Hematopoietic multipotent progenitor cell treated with erythropoietin and hydrocortisone succinate and interleukin-3 and kit ligand, for 17 days (in vitro differentiated cells): ENCODE results near the gene SRRT.

Experiments
- DNase-seq: peaks from one replicate; pipeline ENCODE4 v3.0.0-alpha.2; 2015; ENCODE audit warnings: low spot score

SRRT gene

DNA sequence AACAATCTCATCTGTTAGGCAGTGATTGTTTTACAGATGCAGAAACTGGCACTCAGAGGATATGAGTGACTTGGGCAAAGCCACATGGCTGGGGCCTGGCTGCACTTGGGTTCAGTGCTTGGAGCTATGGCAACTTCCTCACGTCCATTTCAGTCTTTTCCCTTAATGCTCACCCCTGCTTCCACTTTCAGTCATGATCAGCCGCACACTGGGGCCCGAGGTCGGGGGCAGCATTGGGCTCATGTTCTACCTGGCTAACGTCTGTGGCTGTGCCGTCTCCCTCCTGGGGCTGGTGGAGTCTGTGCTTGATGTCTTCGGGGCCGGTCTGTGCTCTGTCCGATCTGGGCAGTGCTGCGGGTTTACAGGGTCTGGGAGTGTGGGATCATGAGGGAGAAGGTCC is 19.4 kb upstream of the SRRT start:
- DNase-seq = no peak

DNA sequence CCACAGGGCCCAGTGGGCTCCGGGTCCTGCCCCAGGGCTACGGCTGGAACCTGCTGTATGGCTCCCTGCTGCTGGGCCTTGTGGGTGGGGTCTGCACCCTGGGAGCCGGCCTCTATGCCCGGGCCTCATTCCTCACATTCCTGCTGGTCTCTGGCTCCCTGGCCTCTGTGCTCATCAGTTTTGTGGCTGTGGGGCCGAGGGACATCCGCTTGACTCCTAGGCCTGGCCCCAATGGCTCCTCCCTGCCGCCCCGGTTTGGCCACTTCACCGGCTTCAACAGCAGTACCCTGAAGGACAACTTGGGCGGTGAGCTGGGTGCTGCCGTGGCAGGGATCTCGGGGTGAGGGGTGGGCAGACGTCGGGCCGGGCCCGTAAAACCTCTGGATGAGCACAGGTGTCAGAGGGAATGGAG is 18.0 kb upstream of the SRRT start:
- no peak for DNase-seq

DNA sequence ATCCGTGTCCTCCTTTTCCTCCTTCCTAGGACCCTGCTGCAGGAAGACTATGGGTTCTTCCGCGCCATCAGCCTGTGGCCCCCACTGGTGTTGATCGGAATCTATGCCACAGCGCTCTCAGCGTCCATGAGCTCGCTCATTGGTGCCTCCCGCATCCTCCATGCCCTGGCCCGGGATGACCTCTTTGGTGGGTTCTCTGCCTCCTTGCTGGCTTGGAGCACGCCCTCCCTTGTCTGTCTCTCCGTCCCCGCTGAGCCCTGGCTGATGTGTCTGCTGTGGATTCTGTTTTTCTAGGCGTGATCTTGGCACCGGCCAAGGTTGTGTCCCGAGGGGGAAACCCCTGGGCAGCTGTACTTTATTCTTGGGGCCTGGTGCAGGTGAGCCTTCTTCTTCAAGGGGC is 15.0 kb upstream of the SRRT start:
- no peak for DNase-seq

DNA sequence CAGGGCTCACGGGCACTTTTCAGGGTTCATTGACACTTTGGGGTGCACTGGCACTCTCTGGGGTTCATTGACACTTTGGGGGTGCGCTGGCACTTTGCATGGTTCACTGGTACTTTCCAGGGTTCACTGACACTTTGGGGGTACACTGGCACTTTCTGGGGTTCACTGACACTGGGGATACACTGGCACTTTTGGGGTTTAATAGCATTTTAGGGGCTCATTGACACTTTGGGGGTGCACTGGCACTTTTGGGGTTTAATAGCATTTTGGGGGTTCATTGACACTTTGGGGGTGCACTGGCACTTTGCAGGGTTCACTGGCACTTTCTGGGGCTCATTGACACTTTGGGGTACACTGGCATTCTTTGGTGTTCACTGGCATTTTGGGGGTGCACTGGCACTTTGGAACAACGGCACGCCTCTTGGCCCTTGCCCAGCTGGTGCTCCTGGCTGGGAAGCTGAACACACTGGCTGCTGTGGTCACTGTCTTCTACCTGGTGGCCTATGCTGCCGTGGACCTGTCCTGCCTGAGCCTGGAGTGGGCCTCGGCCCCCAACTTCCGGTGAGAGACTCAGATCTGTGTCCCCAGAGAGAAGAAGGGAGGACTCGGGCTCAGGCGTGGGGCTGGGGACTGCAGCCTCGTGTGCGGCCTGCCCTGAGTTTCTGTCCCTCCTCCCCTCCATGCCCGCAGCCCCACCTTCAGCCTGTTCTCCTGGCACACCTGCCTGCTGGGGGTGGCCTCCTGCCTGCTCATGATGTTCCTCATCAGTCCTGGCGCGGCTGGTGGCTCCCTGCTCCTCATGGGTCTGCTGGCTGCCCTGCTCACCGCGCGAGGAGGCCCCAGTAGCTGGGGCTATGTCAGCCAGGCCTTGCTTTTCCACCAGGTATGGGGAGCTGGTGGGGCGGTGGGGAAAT is 13.9 kb upstream of the SRRT start:
- DNase-seq = no peak

DNA sequence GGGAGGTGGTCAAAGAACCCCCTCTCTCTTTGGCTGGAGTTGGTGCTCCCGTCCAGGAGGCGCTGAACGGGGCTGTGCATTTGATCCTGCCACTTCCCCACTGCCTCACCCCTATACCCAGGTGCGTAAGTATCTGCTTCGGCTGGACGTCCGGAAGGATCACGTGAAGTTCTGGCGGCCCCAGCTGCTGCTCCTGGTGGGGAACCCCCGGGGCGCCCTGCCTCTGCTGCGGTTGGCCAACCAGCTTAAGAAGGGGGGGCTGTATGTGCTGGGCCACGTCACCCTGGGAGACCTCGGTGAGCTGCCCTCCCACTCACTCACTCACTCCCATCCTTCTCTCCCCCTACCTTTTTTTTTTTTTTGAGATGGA is 13.3 kb upstream of the SRRT start:
- no peak for DNase-seq

DNA sequence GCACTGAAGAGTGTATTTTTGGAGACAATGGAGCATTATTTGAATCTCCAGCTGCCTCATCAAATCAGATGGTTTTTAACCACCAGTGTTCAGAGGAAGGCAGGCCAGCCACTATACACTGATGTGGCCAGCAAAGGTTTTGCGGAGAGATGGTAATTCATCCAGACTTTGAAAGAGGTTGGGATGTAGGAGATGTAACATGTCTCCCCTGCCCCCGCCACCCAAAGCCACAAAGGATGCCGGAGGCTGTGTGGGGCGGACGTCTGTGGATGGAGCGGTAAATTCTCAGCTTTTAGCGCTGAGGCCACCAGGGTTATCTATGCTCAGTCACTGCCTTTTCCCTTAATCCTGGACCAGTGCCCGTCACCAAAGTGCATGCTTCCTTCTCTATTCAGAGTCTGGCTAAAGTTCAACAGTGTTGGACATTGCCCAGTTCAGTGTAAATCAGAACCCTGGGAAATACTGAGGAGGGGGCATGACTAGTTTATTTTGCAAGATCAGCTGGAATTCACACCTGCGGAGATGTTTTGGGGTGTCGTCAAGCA is 11.4 kb upstream of the SRRT start:
- peak; percentile 24 for DNase-seq

DNA sequence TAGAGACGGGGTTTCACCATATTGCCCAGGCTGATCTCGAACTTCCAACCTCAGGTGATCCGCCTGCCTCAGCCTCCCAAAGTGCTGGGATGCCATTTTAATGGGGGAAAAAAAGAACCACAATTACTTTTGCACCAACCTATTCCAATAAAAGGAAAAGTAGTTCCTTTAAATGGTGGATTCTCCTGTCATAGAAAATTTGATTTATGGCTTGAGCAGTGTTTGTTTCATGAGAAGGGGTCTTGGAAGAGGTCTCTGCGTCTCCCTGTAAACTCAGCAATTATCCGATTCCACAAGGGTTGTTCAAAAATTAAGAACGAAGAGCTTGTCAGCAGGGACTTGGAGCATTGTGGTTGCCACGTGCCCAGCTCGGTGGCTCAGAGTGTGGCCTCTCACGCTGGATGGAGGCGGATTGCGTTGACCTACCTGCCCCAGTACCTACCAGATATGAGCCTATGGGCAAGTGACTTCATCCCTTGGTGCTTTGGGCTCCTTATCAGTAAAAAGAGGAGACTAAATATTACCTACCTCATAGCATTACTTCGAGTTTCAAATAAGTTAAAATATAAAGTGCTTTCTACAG is 10.5 kb upstream of the SRRT start:
- DNase-seq = no peak

DNA sequence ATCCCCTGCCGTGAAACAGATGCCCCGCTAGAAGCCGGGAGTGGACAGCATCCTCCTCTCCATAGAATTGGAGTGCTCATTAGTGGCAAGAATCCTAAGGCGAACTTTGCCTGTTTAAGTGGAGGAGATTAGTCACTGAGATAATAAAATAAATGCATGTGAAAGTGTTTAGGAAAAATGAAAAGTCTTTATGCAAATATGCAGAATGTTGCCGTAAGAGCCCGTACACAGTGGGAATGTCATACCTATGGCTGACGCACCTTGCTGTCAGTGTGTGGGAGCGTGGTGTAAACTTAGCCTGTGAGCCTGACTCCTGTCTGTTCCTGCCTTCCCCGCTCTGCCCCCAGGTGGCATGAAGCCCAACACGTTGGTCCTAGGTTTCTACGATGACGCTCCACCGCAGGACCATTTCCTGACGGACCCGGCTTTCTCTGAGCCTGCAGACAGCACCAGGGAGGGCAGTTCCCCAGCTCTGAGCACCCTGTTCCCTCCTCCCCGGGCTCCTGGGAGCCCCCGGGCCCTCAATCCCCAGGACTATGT is 9.5 kb upstream of the SRRT start:
- peak; percentile 50 for DNase-seq

DNA sequence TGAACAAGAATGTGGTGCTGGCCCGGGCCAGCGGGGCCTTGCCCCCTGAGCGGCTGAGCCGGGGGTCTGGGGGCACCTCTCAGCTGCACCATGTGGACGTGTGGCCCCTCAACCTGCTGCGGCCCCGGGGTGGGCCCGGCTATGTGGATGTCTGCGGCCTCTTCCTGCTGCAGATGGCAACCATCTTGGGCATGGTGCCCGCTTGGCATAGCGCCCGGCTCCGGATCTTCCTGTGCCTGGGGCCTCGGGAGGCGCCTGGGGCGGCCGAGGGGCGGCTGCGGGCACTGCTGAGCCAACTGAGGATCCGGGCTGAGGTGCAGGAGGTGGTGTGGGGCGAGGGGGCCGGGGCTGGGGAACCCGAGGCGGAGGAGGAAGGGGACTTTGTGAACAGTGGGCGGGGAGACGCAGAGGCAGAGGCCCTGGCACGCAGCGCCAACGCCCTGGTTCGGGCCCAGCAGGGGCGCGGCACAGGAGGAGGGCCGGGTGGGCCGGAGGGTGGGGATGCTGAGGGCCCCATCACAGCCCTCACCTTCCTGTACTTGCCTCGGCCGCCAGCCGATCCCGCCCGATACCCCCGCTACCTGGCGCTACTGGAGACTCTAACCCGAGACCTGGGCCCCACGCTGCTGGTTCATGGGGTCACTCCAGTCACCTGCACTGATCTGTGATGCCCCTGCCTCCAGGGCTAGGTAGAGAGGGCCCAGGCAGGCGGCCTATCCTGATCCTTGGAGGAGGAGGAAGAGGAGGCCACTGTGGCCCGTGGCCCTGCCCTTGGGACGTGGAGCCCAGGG is 8.8 kb upstream of the SRRT start:
- DNase-seq = peak; percentile 87

DNA sequence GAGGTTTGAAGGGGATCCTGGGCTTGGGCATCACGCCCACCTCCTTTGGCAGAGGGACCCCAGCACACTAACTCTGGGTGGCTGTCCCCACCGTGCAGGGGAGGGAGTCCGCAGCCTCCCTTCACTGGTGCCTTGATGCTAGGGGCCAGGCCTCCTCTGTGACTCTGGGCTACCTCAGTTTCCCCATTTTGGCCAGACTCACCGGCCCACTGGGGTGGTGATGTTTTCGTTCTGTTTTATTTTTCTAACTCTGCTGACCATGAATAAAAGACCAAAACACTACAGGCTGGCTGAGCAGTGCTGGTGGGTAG is 8.2 kb upstream of the SRRT start:
- DNase-seq = no peak

DNA sequence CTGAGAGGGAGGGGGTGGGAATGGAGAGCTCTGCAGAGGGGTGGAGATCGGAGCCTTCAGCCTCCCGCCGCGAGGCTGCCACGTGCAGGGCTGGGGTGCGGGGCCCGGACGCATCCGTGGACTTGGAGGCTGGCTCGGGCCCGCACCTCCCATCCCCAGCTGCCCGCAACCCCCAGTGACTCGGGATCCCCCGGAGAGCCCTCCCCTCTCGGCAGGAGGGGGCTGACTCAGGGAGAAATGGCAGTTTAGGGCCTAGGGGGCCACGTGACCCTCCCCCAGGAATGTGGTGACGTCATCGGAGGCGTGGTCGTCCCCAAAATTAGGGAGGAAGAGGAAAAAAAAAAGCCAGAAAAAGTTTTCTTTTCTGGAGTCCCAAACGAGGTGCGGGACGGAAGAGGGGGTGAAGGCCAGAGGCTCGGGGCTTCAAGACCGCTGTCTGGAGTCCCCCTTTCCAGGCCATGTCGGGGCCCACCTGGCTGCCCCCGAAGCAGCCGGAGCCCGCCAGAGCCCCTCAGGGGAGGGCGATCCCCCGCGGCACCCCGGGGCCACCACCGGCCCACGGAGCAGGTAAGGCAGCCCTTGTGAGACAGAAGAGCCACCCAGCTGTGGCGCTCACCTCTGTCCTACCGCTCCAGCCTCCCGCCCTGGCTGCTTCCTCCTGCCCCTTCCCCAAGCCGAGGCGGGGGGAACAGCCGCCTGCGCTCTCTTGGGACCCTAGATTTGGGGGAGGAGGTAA is 7.7 kb upstream of the SRRT start, which contains the start of gene TRIP6:
Gene TRIP6, plus strand, starts transcription at position 348 of the 736 bp plus-strand sequence. Its CDS starts 111 bp downstream, at position 459.
- DNase-seq = peak; percentile 70

DNA sequence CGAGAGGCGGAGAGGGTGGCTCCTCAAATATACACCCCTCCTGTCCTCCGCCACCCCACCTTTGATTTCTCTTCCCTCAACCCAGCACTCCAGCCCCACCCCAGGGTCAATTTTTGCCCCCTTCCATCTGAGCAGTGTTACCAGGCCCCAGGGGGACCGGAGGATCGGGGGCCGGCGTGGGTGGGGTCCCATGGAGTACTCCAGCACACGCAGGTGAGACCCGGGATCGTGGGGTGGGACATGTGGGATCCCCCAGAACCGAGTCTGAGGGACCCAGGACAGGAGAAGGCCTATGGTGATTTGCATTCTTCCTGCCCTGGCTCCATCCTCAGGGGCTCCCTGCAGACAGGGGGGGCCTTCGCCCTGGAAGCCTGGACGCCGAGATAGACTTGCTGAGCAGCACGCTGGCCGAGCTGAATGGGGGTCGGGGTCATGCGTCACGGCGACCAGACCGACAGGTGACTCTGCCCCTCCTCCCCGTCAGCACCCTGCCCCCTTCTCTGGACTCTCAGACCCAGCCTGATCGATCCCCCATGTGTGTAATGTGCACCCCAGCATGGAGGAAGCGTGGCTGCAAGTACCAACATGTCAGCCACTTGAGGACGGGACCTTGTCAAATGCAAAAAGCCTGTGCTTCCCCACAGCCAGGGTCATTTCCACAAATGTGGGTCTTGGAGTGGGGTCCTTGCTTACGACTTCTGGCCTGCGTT is 7.0 kb upstream of the SRRT start:
- no peak for DNase-seq

DNA sequence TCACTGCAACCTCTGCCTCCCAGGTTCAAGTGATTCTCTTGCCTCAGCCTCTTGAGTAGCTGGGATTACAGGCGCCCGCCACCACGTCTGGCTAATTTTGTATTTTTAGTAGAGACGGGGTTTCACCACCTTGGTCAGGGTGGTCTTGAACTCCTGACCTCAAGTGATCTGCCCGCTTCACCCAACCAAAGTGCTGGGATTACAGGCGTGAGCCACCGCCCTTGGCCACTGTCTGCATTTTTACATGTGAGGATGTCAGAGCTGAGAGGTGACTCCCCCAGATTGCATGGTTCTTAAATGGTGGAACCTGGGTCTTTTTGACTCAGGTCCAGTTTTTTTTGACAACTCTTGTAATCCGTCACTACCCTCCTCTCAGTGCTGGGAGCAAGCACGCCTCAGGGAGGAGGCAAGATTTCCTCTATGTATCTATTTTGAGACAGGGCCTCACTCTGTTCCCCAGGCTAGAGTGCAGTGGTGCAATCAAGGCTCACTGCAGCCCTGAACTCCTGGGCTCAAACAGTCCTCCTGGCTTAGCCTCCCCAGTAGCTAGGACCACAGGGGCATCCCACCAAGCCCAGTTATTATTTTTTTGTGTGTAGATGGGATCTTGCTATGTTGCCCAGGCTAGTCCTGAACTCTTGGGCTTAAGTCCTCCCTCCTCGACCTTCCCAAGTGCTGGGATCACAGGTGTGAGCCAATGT is 1.2 kb upstream of the SRRT start:
- DNase-seq = no peak

DNA sequence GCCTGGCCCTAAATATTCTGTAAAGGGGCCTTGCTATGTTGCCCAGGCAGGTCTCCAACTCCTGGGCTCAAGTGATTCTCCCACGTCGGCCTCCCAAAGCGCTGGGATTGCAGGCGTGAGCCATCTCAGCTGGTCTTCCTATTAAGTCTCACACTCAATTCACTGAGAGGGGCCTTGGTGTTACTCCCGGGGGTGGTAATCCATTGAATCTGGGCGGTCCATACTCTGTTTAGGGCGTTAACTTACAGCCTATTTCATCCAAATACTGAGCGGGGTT is 665 bp upstream of the SRRT start:
- no peak for DNase-seq

DNA sequence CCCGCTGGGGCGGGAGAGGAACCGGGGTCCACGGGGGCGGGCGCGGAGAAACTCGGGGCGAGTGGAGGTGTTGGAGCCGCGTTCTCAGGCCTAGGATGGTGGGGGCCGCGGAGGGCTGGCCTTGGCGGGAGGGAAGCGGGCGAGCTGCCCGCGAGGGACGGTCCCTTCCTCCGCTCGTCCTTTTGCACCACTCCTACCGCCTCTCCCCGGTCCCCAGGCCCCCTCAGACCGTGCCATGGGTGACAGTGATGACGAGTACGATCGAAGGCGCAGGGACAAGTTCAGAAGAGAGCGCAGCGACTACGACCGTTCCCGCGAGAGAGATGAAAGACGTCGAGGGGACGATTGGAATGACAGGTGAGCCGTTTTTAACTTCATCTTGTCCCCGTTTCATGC is 451 bp downstream of the SRRT start:
- peak; percentile 38 for DNase-seq

DNA sequence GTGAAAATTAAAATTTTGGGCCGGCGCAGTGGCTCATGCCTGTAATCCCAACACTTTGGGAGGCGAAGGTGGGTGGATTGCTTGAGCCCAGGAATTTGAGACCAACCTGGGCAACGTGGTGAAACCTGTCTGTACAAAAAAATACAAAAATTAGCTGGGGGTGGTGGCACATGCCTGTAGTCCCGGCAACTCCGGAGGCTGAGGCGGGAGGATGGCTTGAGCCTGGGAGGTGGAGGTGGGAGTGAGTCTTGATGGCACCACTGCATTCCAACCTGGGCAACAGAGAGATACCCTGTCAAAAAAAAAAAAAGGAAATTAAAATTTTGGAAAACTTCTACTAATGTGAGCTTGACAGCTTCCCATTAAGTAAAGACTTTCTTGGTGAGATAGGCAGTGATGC is 3.1 kb downstream of the SRRT start:
- DNase-seq = no peak

DNA sequence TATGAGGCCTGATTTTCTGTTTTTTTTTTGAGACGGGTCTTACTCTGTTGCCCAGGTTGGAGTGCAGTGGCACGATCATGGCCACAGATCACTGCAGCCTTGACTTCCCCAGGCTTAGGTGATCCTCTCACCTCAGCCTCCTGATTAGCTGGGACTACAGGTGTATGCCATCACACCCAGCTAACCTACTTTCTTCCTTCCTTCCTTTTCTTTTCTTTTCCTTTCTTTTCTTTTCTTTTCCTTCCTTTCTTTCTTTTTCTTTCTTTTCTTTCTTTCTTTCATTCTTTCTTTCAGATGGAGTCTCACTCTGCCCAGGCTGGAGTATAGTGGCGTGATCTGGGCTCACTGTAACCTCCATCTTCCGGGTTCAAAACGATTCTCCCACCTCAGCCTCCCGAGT is 3.8 kb downstream of the SRRT start:
- no peak for DNase-seq

DNA sequence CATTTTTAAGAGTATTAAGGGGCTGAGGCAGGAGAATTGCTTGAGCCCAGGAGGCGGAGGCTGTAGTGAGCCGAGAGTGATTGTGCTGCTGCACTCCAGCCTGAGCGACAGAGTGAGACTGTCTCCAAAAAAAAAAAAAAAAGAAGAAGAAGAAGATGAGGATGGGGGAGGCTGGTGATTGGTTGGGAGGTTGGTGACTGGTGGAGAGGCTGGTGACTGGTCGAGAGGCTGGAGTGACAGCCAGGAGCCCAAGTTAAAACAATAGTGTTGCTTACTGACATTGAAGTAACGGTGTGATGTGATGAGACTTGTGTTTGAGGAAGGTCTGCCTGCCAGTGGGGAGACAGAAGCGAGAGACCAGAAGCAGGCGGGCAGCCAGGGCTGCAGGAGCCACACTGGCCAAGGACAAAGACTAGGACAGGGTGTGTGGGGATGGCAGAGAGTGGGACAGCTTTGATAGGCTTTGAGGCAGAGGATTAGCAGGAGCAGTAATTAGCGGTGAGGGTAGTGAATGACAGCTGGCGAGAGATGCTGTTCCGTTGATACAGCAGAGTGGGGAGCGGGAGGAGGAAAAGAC is 4.9 kb downstream of the SRRT start:
- no peak for DNase-seq

DNA sequence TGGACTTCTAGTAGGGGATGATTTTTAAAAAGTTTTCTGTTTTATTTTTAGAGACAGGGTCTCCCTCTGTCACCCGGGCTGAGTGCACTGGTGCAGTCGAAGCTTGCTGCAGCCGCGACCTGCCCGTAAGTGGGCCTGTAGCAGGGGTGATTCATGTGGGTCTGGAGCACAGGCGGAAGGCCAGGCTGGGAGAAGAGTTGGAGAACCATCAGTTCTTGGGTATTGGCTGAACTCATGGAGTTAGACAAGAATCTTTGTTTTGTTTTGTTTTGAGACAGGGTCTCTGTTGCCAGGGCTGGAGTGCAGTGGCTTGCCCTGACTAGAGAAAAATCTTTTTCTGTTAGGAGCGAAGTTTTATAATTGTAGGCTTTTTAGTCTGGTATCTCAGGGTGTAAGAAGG is 5.7 kb downstream of the SRRT start:
- no peak for DNase-seq

DNA sequence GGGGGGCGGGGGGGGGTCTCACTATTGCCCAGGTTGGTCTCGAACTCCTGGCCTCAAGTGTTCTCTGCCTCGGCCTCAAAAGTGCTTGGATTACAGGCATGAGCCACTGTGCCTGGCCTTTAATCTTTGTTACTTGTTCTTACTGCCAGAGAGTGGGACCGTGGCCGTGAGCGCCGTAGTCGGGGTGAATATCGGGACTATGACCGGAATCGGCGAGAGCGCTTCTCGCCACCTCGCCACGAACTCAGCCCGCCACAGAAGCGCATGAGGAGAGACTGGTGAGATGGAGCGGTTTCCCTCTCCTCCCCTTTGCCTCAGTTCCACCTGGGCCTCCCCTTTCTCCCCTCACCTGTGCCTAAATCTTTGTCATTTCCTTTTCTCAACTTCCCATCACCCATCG is 6.2 kb downstream of the SRRT start:
- no peak for DNase-seq
